IMR-90 (cell line): Measurements from ENCODE around the gene SMARCA5. TPM values are rescaled to one million over a fixed set of nuclear protein-coding genes. Genes with fewer than 3 reads are reported as not detected.

Source experiments
- ATAC-seq: fragments of 200-7000 bp; cut with Tn5 transposase; 2 replicates; pipeline ENCODE4 v1.9.1; 2020; ENCODE audit warnings: low read depth, mild to moderate bottlenecking, moderate library complexity
- BruUV-seq: library from RNA; stranded (reverse); fragments of 400-500 nt; replicated peaks from 2 replicates; lab custom pipeline; 2021; lab: Mats Ljungman, UMichigan
- CTCF ChIA-PET: fragments of 300-600 bp; formaldehyde crosslinking; extraction: SDS; loops from one replicate; lab custom pipeline; 2021; ENCODE audit warnings: antibody characterized with exemption; lab: Yijun Ruan, JAX
- POLR2A ChIA-PET: fragments of 300-600 bp; sonication (Branson Sonifier 250); formaldehyde crosslinking; loops from one replicate; lab custom pipeline; 2022; ENCODE audit warnings: antibody characterized with exemption; ENCODE audit not compliant: unreplicated experiment; lab: Charles Lee
- DNase-seq: peaks from one replicate; pipeline ENCODE4 v3.0.0; 2013
- H2AFZ ChIP-seq: replicated peaks from 2 replicates; pipeline ENCODE3; 2013; ENCODE audit warnings: low read length, mild to moderate bottlenecking; ENCODE audit not compliant: poor library complexity
- H2AK5ac ChIP-seq: 2 replicates; pipeline ENCODE4 v1.6.1; 2013; ENCODE audit warnings: low read depth, low read length, inconsistent platforms
- H2AK9ac ChIP-seq: replicated peaks from 2 replicates; pipeline ENCODE3; 2013; ENCODE audit warnings: mild to moderate bottlenecking, low read depth, low read length, moderate library complexity; ENCODE audit not compliant: poor library complexity
- H2BK120ac ChIP-seq: 2 replicates; pipeline ENCODE4 v1.6.1; 2013; ENCODE audit warnings: low read depth, low read length, inconsistent platforms
- H2BK15ac ChIP-seq: 3 replicates; pipeline ENCODE4 v1.6.1; 2013; ENCODE audit warnings: low read depth, low read length, inconsistent platforms
- H2BK20ac ChIP-seq: 2 replicates; pipeline ENCODE4 v1.6.1; 2013; ENCODE audit warnings: low read depth, mild to moderate bottlenecking, inconsistent platforms, low read length, moderate library complexity
- H2BK5ac ChIP-seq: 2 replicates; pipeline ENCODE4 v1.6.1; 2013; ENCODE audit warnings: mild to moderate bottlenecking, low read depth, low read length, inconsistent platforms; ENCODE audit not compliant: poor library complexity, severe bottlenecking
- H3K14ac ChIP-seq: replicated peaks from 2 replicates; pipeline ENCODE4 v1.6.1; 2013; ENCODE audit warnings: low read depth, low read length, inconsistent platforms
- H3K18ac ChIP-seq: 2 replicates; pipeline ENCODE4 v1.6.1; 2013; ENCODE audit warnings: low read depth, low read length, control low read depth
- H3K23ac ChIP-seq: 2 replicates; pipeline ENCODE4 v1.6.1; 2013; ENCODE audit warnings: low read depth, low read length, inconsistent platforms
- H3K27ac ChIP-seq: 2 replicates; pipeline ENCODE4 v1.5.1; 2013; ENCODE audit warnings: mild to moderate bottlenecking, control low read depth, low read length; ENCODE audit not compliant: insufficient read depth
- H3K27me3 ChIP-seq: 2 replicates; pipeline ENCODE4 v1.6.1; 2013; ENCODE audit warnings: low read length; ENCODE audit not compliant: control insufficient read depth, insufficient read depth
- H3K36me3 ChIP-seq: 2 replicates; pipeline ENCODE4 v1.6.1; 2013; ENCODE audit warnings: low read length, mixed read lengths; ENCODE audit not compliant: control insufficient read depth, insufficient read depth
- H3K4ac ChIP-seq: 2 replicates; pipeline ENCODE4 v1.6.1; 2013; ENCODE audit warnings: low read depth, low read length, inconsistent platforms
- H3K4me1 ChIP-seq: 2 replicates; pipeline ENCODE4 v1.6.1; 2013; ENCODE audit warnings: low read length, mixed read lengths; ENCODE audit not compliant: control insufficient read depth, insufficient read depth
- H3K4me2 ChIP-seq: 2 replicates; pipeline ENCODE4 v1.6.1; 2013; ENCODE audit warnings: low read depth, mild to moderate bottlenecking, control low read depth, low read length, moderate library complexity
- H3K4me3 ChIP-seq: 2 replicates; pipeline ENCODE4 v1.5.1; 2013; ENCODE audit warnings: low read depth, mild to moderate bottlenecking, control low read depth, low read length, moderate library complexity; ENCODE audit not compliant: insufficient read depth
- H3K56ac ChIP-seq: 2 replicates; pipeline ENCODE4 v1.6.1; 2013; ENCODE audit warnings: low read length, inconsistent platforms; ENCODE audit not compliant: insufficient read depth; ENCODE audit errors: extremely low read depth
- H3K79me1 ChIP-seq, 2 experiments: 2 replicates each; pipeline ENCODE4 v1.6.1; 2013; ENCODE audit warnings: low read length in 2 of 2, inconsistent platforms in 1 of 2, low read depth in 1 of 2
- H3K9ac ChIP-seq: 2 replicates; pipeline ENCODE4 v1.6.1; 2013; ENCODE audit warnings: low read depth, low read length, control low read depth
- H3K9me1 ChIP-seq: 2 replicates; pipeline ENCODE4 v1.6.1; 2013; ENCODE audit warnings: low read length, inconsistent platforms; ENCODE audit not compliant: insufficient read depth
- H3K9me3 ChIP-seq: 2 replicates; pipeline ENCODE4 v1.6.1; 2013; ENCODE audit warnings: low read length; ENCODE audit not compliant: control insufficient read depth, insufficient read depth
- H4K20me1 ChIP-seq: 2 replicates; pipeline ENCODE4 v1.6.1; 2013; ENCODE audit warnings: low read length, inconsistent platforms; ENCODE audit not compliant: insufficient read depth
- H4K5ac ChIP-seq: 2 replicates; pipeline ENCODE4 v1.6.1; 2013; ENCODE audit warnings: mild to moderate bottlenecking, low read depth, low read length, control low read depth
- H4K8ac ChIP-seq, 2 experiments: 2 replicates each; pipeline ENCODE4 v1.6.1; 2013; ENCODE audit warnings: low read depth in 2 of 2, low read length in 2 of 2, control low read depth in 1 of 2, inconsistent platforms in 1 of 2
- H4K91ac ChIP-seq: 2 replicates; pipeline ENCODE4 v1.6.1; 2013; ENCODE audit warnings: low read depth, low read length, inconsistent platforms; ENCODE audit not compliant: insufficient read depth
- BHLHE40 ChIP-seq: fragments of 150-350 bp; IDR thresholded peaks from 2 replicates; pipeline ENCODE4 v1.6.1; 2016; ENCODE audit warnings: mild to moderate bottlenecking, low read depth, low read length
- CEBPB ChIP-seq: IDR thresholded peaks from 2 replicates; pipeline ENCODE4 v1.6.1; 2012; ENCODE audit warnings: low read depth, low read length, improper control_type of control experiment
- CHD1 ChIP-seq: IDR thresholded peaks from 2 replicates; pipeline ENCODE4 v1.6.1; 2012; ENCODE audit warnings: low read depth, low read length, improper control_type of control experiment
- FOS ChIP-seq: fragments of 150-350 bp; IDR thresholded peaks from 2 replicates; pipeline ENCODE4 v1.6.1; 2016; ENCODE audit warnings: low read depth, low read length
- MAFK ChIP-seq: IDR thresholded peaks from 2 replicates; pipeline ENCODE4 v1.6.1; 2012; ENCODE audit warnings: low read depth, low read length, improper control_type of control experiment
- MAZ ChIP-seq: IDR thresholded peaks from 2 replicates; pipeline ENCODE4 v1.6.1; 2012; ENCODE audit warnings: low read depth, mild to moderate bottlenecking, low read length, improper control_type of control experiment, moderate library complexity, borderline replicate concordance
- MXI1 ChIP-seq: IDR thresholded peaks from 2 replicates; pipeline ENCODE4 v1.6.1; 2012; ENCODE audit warnings: low read depth, mild to moderate bottlenecking, low read length, moderate library complexity, borderline replicate concordance
- NFE2L2 ChIP-seq: fragments of 150-350 bp; IDR thresholded peaks from 2 replicates; pipeline ENCODE4 v1.6.1; 2016; ENCODE audit warnings: low read depth, mild to moderate bottlenecking, low read length
- POLR2A ChIP-seq: IDR thresholded peaks from 2 replicates; pipeline ENCODE4 v1.6.1; 2012; ENCODE audit warnings: mild to moderate bottlenecking, low read depth, low read length
- RAD21 ChIP-seq: IDR thresholded peaks from 2 replicates; pipeline ENCODE4 v1.6.1; 2012; ENCODE audit warnings: low read length, improper control_type of control experiment
- RCOR1 ChIP-seq: IDR thresholded peaks from 2 replicates; pipeline ENCODE4 v1.6.1; 2012; ENCODE audit warnings: mild to moderate bottlenecking, low read length, improper control_type of control experiment; ENCODE audit not compliant: insufficient replicate concordance
- RFX5 ChIP-seq: IDR thresholded peaks from 2 replicates; pipeline ENCODE4 v1.8.0; 2012; ENCODE audit warnings: low read depth, mild to moderate bottlenecking, low read length, moderate library complexity
- SMC3 ChIP-seq: fragments of 150-350 bp; IDR thresholded peaks from 2 replicates; pipeline ENCODE4 v1.6.1; 2016; ENCODE audit warnings: low read depth, mild to moderate bottlenecking, antibody characterized with exemption, low read length, moderate library complexity
- WGBS, 2 experiments: methylation state at CpG; one replicate each; pipeline versions ENCODE4 v1.1.5 to v1.1.7; 2013; ENCODE audit warnings: missing lambda C conversion rate in 2 of 2; ENCODE audit not compliant: insufficient read length in 1 of 2; ENCODE audit errors: extremely low coverage in 2 of 2; 5-methylcytosine and 5-hydroxymethylcytosine counted together
- dilution Hi-C: fragments of 300-500 bp; cut with HindIII; formaldehyde crosslinking; loops from one replicate; pipeline ENCODE4 v1.14.3; 2018; ENCODE audit warnings: low sequenced_read_pairs; ENCODE audit not compliant: unreplicated experiment
- in situ Hi-C: fragments of 300-500 bp; cut with MboI; formaldehyde crosslinking; loops from 3 replicates; pipeline ENCODE4 v1.14.3; 2019; ENCODE audit warnings: low sequenced_read_pairs, inconsistent platforms, mixed read lengths
- intact Hi-C: fragments of 100-400 bp; cut with micrococcal nuclease; formaldehyde crosslinking; loops from 2 replicates; pipeline ENCODE4 v1.10.0; 2022
- polyA plus RNA-seq, 3 experiments: library from polyadenylated mRNA; depleted of rRNA; stranded (reverse); fragments of >200 nt; gene quantifications; 2 replicates each; pipeline ENCODE4 v1.2.3, GENCODE V29; 2012; ENCODE audit warnings: low replicate concordance in 1 of 3
- total RNA-seq: library from RNA; depleted of rRNA; stranded (reverse); fragments of >200 nt; gene quantifications from 2 replicates; pipeline ENCODE4 v1.2.3, GENCODE V29; 2012
- TF ChIP-seq, protein P1 (sequence below): fragments of 150-350 bp; IDR thresholded peaks from 2 replicates; pipeline ENCODE4 v1.6.1; 2016; ENCODE audit warnings: low read depth, mild to moderate bottlenecking, low read length, moderate library complexity, borderline replicate concordance
- TF ChIP-seq, protein P2 (sequence below): fragments of 150-350 bp; IDR thresholded peaks from 2 replicates; pipeline ENCODE4 v1.6.1; 2017; ENCODE audit warnings: mild to moderate bottlenecking, antibody characterized with exemption, low read length, low read depth
- TF ChIP-seq, protein P3 (sequence below): conservative IDR thresholded peaks from 2 replicates; pipeline ENCODE4 v1.5.1; 2012; ENCODE audit warnings: mild to moderate bottlenecking, low read depth, low read length, improper control_type of control experiment

SMARCA5 gene
- total and polyA plus RNA-seq, 2 of the 4 experiments (the other 2 are of a cell fraction), result 11.5 to 14.7 TPM

DNA sequence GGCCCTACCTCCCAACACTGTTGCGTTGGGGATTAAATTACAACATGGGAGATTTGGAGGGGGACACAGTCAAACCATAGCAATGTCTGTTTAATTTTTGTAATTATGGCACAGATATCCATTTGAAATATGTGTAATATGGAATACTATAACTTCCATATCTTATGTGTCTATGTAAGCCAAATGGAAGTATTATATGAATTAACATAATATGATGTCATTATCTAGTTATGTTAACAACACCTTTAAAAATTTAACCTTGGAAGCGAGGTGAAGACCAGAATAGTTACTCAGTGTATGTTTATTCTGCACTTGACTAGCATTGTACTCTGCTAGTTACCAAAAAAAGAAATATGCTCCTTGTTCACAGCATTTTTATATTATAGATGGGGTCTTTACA is 4.3 kb downstream of the SMARCA5 start:
- intact Hi-C loops, result no loop called here
- no peaks in the 10 kb centered on the region for H3K4me1 ChIP-seq
- no peak overlapping the region for H3K18ac ChIP-seq
- H3K4ac ChIP-seq, result no peak overlapping the region
- ChIA-PET CTCF (no interaction called here), POLR2A (no interaction called here)
- no peak for DNase-seq
- TF ChIP-seq POLR2A (no peak), MAZ (no peak), FOS (no peak), MAFK (no peak), NFE2L2 (no peak), BHLHE40 (no peak), RCOR1 (no peak), MXI1 (no peak), RAD21 (no peak), RFX5 (no peak), CHD1 (no peak), CEBPB (no peak), SMC3 (no peak)
- TF ChIP-seq, protein P1, sequence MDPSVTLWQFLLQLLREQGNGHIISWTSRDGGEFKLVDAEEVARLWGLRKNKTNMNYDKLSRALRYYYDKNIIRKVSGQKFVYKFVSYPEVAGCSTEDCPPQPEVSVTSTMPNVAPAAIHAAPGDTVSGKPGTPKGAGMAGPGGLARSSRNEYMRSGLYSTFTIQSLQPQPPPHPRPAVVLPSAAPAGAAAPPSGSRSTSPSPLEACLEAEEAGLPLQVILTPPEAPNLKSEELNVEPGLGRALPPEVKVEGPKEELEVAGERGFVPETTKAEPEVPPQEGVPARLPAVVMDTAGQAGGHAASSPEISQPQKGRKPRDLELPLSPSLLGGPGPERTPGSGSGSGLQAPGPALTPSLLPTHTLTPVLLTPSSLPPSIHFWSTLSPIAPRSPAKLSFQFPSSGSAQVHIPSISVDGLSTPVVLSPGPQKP, result no peak
- TF ChIP-seq, protein P2, sequence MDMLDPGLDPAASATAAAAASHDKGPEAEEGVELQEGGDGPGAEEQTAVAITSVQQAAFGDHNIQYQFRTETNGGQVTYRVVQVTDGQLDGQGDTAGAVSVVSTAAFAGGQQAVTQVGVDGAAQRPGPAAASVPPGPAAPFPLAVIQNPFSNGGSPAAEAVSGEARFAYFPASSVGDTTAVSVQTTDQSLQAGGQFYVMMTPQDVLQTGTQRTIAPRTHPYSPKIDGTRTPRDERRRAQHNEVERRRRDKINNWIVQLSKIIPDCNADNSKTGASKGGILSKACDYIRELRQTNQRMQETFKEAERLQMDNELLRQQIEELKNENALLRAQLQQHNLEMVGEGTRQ, result no peak
- TF ChIP-seq, protein P3, sequence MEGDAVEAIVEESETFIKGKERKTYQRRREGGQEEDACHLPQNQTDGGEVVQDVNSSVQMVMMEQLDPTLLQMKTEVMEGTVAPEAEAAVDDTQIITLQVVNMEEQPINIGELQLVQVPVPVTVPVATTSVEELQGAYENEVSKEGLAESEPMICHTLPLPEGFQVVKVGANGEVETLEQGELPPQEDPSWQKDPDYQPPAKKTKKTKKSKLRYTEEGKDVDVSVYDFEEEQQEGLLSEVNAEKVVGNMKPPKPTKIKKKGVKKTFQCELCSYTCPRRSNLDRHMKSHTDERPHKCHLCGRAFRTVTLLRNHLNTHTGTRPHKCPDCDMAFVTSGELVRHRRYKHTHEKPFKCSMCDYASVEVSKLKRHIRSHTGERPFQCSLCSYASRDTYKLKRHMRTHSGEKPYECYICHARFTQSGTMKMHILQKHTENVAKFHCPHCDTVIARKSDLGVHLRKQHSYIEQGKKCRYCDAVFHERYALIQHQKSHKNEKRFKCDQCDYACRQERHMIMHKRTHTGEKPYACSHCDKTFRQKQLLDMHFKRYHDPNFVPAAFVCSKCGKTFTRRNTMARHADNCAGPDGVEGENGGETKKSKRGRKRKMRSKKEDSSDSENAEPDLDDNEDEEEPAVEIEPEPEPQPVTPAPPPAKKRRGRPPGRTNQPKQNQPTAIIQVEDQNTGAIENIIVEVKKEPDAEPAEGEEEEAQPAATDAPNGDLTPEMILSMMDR, result no peak
- H3K23ac ChIP-seq, result peak overlapping the region; percentile 50; the same call in 1 of the 2 replicates
- no peaks in the 10 kb centered on the region for H3K9me3 ChIP-seq
- H4K91ac ChIP-seq, result no peak overlapping the region
- H2BK20ac ChIP-seq, result no peak overlapping the region
- no peak overlapping the region for H4K5ac ChIP-seq
- H2AK5ac ChIP-seq, result no peak overlapping the region
- WGBS, 2 experiments, result no CpG with 5 or more reads among the region's 2 CpGs
- H3K9me1 ChIP-seq, result no peaks in the 10 kb centered on the region
- H3K14ac ChIP-seq, result no peak overlapping the region
- H3K9ac ChIP-seq, result no peak overlapping the region
- dilution Hi-C loops, result no loop called here
- no peak overlapping the region for H2BK120ac ChIP-seq
- H4K20me1 ChIP-seq, result peaks cover 28% of the 10 kb centered on the region
- peaks cover 12% of the 10 kb centered on the region for H3K36me3 ChIP-seq
- no peak overlapping the region for H3K27ac ChIP-seq
- no peak overlapping the region for H3K4me3 ChIP-seq
- H2AFZ ChIP-seq, result no peak overlapping the region
- in situ Hi-C loops, result no loop called here
- H3K56ac ChIP-seq, result no peak overlapping the region
- no peak overlapping the region for H2AK9ac ChIP-seq
- H2BK15ac ChIP-seq, result no peak overlapping the region
- H3K4me2 ChIP-seq, result no peak overlapping the region
- no peak overlapping the region for H2BK5ac ChIP-seq
- no peak for ATAC-seq
- BruUV-seq, result no TSS peak
- H3K79me1 ChIP-seq, result peaks cover 12 to 25% of the 10 kb centered on the region in 2 experiments; a peak in 3 of 4 replicates
- H4K8ac ChIP-seq, result no peak overlapping the region
- no peaks in the 10 kb centered on the region for H3K27me3 ChIP-seq
